Central memory CD4-positive, alpha-beta T cell (primary cell): ENCODE results near the gene C5AR1.
"Not testable (repeated sequence)": the region's sequence is repeated elsewhere in the genome, so short reads cannot be mapped to it uniquely, and the experiment has no call there.

Source experiments
- DNase-seq: peaks from one replicate; pipeline ENCODE4 v3.0.0; 2022

Gene C5AR1

DNA sequence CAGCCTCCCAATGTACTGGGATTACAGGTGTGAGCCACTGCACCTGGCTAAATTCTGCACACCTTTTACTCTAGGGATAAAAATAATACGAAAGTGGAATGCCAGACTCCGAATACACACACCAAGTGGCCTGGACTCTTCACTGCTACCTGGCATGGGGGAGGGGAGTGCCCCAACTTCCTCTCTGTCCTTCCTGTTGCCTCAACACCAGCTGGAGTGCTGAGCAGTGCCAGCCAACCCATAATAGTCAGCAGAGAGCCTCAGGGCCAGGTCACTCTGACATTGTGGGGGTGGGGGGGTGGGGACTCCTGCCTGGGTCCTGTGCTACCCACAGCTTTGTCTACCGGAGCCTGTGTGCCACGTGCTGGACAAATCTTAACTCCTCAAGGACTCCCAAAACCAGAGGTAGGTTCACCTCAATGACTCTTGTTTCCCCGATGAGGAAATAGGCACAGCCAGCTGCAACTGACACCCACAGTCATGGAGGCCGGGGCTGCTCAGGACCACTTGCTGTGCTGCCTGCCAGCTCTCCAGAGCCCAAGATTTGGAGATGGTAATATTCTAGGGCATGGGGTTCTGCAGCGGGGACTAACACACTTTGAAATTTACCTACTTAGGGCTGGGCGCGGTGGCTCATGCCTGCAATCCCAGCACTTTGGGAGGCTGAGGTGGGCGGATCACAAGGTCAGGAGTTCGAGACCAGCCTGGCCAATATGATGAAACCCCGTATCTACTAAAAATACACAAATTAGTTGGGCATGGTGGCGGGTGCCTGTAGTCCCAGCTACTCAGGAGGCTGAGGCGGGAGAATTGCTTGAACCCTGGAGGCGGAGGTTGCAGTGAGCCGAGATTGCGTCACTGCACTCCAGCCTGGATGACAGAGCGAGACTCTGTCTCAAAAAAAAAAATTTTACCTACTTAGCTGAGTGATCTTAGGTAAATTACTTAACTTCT, 27.4 kb downstream of the C5AR1 start:
- not testable (repeated sequence) for DNase-seq

- no peak for DNase-seq
Observed at GRCh38 chr19:47339196-47339880, 29.7 kb downstream of the C5AR1 start.

DNA sequence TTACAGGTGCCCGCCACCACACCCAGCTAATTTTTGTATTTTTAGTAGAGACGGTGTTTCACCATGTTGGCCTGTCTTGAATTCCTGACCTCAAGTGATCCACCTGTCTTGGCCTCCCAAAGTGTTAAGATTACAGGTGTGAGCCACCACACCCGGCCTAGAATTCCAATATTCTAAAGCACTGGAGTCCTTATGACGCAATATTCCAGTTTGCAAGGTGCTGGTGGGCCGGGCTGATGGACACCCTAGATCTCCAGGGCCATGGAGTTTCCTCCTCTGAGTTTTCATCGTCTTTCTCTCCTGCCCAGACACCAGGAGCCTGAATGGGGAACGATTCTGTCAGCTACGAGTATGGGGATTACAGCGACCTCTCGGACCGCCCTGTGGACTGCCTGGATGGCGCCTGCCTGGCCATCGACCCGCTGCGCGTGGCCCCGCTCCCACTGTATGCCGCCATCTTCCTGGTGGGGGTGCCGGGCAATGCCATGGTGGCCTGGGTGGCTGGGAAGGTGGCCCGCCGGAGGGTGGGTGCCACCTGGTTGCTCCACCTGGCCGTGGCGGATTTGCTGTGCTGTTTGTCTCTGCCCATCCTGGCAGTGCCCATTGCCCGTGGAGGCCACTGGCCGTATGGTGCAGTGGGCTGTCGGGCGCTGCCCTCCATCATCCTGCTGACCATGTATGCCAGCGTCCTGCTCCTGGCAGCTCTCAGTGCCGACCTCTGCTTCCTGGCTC, 31.0 kb downstream of the C5AR1 start:
- no peak for DNase-seq

GRCh38 chr19:47341734-47342133, 32.1 kb downstream of the C5AR1 start:
- DNase-seq: no peak

DNA sequence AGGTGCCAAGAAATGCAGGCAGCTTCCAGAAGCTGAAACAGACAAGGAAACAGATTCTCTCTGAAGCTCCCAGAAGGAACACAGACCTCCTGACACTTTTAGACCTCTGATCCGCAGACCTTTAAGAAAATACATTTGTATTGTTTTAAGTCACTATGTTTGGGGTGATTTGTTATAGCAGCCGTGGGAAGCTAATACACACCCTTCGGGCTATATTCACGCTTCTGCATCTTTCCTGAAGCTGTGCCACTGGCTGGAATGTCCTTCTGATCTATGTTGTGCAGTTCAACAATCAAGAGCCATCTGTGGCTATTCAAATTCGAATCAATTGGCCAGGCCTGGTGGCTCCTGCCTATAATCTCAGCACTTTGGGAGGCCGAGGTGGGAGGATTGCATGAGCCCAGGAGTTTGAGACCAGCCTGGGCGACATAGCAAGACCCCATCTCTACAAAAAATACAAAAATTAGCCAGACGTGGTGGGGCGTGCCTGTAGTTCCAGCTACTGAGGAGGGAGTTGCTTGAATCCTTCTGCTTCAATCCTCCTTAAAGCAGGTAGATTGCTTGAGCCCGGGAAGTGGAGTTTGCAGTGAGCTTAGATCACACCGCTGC, 33.6 kb downstream of the C5AR1 start:
- DNase-seq: no peak

DNA sequence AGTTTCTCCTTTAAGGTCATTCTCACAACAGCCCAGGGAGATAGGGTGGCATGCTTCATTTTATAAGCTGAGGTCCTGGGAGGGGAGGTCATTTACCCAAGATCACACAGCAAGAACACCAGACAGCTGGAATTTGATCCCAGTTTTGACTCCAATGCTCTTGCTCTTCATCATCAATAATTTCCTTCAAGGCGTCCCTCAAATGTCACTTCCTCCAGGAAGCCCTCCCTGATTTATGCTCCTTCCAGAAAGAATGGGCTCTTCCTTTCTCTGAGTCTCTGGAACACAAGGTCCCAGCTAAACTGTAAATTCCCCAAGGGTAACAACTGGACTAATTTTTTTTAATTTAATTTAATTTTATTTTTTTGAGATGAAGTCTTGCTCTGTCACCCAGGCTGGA, 34.8 kb downstream of the C5AR1 start:
- DNase-seq: no peak

DNA sequence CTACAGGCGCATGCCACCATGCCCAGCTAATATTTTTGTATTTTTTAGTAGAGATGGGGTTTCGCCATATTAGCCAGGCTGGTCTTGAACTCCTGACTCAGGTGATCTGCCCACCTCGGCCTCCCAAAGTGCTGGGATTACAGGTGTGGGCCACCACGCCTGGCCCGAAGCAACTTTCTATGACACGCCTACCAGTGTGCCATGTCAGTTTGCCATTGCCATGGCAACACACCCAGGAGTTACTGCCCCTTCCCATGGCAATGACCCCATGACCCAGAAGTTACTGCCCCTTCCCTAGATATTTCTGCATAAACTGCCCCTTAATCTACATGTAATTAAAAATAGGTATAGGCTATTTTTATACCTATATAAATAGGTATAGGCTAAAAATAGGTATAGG, 36.4 kb downstream of the C5AR1 start:
- DNase-seq: not testable (repeated sequence)

DNA sequence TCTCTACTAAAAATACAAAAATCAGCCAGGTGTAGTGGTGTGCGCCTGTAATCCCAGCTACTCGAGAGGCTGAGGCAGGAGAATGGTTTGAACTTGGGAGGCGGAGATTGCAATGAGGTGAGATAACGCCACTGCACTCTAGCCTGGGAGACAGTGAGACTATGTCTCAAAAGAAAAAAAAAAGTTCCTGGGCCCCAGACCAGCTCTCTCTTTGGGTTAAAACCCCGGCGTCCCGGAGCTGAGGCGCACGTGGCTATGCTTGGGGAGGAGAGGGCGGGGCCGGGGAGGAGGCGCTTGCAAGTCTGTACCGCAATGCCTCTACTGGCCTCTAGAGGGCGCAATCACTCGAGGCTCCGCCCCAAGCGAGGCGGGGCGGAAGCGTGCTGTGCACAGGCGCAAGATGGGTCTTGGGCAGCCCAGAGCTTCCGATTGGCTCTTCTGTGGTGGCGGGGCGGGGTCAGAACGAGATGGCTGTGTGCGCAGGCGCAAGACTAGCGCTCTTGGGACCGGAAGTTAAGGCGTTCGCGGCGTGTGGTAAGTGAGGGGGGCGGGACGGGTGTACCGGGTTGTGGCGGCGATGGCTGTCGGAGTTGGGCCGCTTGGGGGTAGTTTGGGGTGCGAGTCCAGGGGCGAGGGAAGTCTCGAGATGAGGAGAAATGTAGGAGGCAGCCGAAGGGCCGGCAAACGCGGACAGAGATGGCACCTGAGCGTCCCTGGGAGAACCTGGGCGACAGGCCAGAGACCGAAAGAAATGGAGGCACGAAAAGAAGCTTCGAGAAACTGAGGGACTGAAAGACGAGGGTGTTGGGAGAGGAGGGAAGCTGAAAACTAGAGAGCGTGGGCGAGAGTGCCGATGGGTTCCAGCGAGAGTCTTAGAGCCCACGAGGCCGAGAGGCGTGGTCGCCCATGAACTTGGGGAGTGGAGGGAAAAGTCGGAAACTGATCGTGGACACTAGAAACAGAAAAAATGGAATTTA, 39.4 kb downstream of the C5AR1 start, which contains the start of gene DHX34:
TSS of gene DHX34 (plus strand) at position 497 of the 977 bp plus-strand sequence. CDS start 3,716 bp downstream, outside the sequence.
- DNase-seq: peak; percentile 99

GRCh38 chr19:47350630-47351029, 41.0 kb downstream of the C5AR1 start:
- DNase-seq: no peak

DNA sequence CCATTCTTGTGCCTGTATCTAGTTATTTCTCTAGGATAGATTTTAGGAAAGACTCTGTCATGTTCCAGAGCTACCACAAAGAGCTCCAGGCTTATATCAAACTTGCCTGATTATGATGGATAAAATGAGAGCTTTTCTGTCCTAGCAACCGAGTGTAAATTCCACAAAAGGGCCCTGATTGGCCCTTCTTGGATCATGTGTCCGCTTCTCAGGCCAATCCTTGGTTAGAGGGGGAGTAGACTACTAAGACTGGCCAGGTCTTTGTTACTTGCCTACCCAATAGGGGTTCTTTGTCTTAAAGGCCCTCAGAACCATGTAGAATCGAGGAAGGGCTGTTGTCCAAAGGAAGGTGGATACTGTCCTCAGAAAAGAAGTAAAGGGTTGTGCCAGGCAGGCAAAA, 41.9 kb downstream of the C5AR1 start:
- no peak for DNase-seq

GRCh38 chr19:47352095-47352494, 42.4 kb downstream of the C5AR1 start:
- no peak for DNase-seq

GRCh38 chr19:47353307-47353712, 43.6 kb downstream of the C5AR1 start:
- DNase-seq: no peak

DNA sequence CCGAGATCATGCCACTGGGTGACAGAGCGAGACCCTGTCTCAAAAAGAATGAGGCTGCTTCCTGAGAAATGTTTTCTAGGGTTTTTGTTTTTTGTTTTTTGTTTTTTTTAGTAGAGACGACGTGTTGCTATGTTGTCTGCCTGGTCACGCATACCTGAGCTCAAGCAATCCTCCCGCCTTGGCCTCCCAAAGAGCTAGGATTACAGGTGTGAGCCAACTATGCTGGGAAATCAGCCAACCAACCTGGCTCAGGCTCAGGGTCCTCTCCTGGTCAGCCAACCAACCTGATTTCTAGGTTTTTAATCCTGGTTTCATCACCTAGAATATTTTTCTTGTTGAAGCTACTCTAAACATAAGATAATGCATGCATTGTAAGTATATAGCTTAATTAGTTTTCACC, 47.2 kb downstream of the C5AR1 start:
- no peak for DNase-seq

DNA sequence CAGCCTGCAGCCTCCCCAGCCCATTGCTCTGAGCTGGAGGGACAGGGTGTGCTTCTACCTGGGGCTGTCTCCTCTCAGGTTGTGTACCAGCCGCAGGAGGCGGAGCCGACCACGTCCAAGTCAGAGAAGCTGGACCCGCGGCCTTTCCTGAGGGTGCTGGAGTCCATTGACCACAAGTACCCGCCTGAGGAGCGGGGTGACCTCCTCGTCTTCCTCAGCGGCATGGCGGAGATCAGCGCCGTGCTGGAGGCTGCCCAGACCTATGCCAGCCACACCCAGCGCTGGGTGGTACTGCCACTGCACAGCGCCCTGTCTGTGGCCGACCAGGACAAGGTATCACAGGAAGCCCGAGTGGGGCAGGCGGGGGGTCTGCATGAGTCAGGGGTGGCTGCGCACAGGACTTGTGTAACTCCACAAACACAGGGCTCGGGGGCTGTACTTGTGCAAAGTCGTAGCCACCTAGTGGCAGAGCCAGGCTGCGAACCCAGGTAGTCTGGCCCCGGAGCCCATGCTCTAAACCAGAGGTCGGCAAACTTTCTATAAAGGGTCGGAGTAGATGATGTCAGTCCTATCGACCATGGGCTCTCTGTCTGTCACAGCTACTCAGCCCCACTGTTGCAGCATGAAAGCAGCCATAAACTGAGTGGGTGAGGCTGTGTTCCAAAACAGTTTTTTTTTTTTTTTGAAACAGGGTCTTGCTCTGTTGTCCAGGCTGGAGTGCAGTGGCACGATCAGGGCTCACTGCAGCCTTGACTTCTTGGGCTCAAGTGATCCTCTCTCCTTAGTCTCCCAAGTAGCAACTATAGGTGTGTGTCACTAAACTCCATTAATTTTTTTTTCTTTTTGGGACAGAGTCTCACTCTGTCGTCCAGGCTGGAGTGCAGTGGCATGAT, 48.4 kb downstream of the C5AR1 start:
- no peak for DNase-seq

- DNase-seq: no peak
Observed at GRCh38 chr19:47358936-47359335, 49.3 kb downstream of the C5AR1 start.

DNA sequence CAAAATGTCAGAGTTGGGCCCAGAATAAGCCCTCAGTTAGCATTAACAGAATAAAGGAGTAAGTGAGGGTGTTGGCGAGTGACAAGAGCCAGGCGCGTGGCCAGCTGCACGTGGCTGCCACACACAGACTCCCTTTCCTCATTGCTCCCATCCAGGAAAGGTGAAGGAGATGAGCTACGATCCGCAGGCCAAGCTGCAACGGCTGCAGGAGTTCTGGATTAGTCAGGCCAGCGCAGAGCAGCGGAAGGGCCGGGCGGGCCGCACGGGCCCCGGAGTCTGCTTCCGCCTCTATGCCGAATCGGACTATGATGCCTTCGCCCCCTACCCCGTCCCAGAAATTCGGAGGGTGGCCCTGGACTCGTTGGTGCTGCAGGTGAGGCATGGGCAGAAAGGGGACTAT, 52.7 kb downstream of the C5AR1 start:
- DNase-seq: no peak

DNA sequence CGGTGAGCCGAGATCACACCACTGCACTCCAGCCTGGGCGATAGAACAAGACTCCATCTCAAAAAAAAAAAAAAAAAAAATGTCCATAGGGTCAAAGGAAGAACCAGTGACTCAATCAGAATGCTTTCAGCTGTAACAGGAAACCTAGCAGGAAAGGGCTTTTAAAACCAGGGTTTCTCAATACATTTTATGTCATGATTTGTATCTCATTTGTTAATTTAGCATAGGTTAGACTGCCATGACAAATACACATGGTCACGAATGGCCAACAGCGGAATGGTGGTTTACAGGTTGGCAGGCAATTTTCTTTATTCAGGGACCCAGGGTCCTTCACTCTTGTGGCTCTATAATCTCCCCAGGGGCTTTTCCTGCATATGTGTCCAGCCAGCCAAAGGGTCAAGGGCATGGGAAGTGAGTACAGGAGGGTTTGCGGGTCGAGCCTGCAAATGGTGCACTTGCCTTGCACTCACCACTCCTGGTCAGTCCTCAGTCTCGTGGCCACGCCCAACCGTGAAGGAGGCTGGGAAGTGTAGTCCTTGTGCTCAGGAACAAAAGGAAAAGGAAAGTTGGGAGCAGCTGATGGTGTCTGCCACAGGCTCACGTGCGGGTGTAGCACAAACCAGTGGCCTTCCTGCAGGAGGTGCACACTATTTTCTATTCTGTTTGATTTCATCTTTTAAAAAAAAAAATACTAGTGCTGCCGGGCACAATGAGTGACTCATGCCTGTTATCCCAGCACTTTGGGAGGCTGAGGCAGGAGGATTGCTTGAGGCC, 54.3 kb downstream of the C5AR1 start:
- DNase-seq: no peak

GRCh38 chr19:47365455-47365854, 55.8 kb downstream of the C5AR1 start:
- DNase-seq: not testable (repeated sequence)

DNA sequence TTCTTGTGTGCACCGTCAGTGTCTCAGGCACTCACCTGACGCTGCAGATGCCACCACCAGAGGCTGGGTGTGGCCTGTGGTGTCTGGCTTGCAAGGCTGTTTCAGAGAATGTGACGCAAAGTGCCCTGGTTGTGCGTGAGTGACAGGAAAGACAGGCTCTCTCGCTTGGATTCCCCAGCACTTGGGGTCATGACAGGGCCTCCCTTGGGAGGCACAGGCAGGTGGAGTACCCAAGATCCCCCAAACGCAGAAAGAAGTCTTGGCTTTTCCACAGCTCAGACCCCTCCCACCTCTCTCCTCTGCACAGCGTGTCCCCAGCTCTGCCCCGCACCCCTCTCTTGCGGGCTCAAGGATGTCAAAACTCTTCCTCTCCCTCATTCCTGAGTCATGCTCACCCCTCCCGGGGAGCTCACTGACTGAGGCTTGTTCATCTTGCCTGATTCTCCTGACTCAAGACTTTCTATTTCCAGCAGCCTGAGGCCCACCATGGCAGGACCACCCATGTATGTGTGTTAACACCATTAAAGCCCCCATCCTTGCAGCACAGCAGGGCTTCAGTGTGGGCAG, 60.5 kb downstream of the C5AR1 start:
- DNase-seq: no peak
